Peyer's patch (tissue), 4 donors: ENCODE measurements around the gene PGRMC2.

Experiments
- POLR2A ChIP-seq, 2 donors: fragments of 450-650 bp; IDR thresholded peaks; one replicate each; pipeline ENCODE4 v1.5.1; 2017; ENCODE audit warnings: antibody characterized with exemption in 2 of 2, mild to moderate bottlenecking in 2 of 2, moderate library complexity in 2 of 2
- TF ChIP-seq, protein P1 (sequence below), 6 experiments: fragments of 450-650 bp in 4 of 6; fragments of 200-600 bp in 2 of 6; sonication (generic) in 1 of 6; IDR thresholded peaks; one replicate each; pipeline ENCODE4 v1.5.1; 2017 to 2019; ENCODE audit warnings: antibody characterized with exemption in 6 of 6, mild to moderate bottlenecking in 3 of 6, moderate library complexity in 1 of 6

DNA sequence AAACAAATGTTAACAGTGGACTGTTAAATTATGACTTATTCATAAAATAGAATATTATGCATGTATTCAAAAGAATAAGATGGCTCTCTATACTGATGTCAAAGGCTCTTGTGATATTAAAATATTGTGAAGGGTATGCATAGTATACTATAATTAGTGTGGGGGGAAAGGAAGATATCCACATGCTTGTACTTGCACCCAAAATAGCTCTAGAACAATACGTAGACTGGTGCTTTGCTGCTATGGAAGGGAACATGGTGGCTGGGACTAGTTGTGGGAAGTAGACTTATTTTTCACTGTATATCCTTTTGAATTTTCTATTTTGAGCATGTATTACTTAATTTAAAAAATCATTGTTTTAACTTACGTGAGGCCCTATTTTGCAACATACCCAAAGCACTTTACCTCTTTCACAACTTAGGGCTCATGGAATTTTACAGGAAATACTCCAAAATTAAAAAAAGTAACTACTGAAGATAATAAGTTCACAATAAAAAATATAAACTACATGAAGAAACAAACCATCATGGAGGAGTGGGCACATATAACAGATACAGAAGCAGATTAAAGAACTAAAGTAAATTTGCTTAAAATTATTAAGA is 7.9 kb downstream of the PGRMC2 start:
- TF ChIP-seq, protein P1, sequence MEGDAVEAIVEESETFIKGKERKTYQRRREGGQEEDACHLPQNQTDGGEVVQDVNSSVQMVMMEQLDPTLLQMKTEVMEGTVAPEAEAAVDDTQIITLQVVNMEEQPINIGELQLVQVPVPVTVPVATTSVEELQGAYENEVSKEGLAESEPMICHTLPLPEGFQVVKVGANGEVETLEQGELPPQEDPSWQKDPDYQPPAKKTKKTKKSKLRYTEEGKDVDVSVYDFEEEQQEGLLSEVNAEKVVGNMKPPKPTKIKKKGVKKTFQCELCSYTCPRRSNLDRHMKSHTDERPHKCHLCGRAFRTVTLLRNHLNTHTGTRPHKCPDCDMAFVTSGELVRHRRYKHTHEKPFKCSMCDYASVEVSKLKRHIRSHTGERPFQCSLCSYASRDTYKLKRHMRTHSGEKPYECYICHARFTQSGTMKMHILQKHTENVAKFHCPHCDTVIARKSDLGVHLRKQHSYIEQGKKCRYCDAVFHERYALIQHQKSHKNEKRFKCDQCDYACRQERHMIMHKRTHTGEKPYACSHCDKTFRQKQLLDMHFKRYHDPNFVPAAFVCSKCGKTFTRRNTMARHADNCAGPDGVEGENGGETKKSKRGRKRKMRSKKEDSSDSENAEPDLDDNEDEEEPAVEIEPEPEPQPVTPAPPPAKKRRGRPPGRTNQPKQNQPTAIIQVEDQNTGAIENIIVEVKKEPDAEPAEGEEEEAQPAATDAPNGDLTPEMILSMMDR (IDR thresholded peaks at IDR 0.05), result no peak
- no peak for TF ChIP-seq POLR2A (IDR thresholded peaks at IDR 0.05)
